GM18870 (cell line): Measurements from ENCODE around the gene MPDU1.
"Not testable (repeated sequence)": the region's sequence is repeated elsewhere in the genome, so short reads cannot be mapped to it uniquely, and the experiment has no call there.

ENCODE experiments used
- ATAC-seq: cut with Tn5 transposase; IDR thresholded peaks from one replicate; pipeline ENCODE4 v1.9.1; 2021; ENCODE audit warnings: moderate library complexity; ENCODE audit not compliant: unreplicated experiment

The MPDU1 gene

GRCh38 chr17:7580604-7581575 lies 2.8 kb upstream of the MPDU1 start:
- ATAC-seq = no peak

GRCh38 chr17:7582396-7583252 lies 1.0 kb upstream of the MPDU1 start:
- ATAC-seq = no peak

GRCh38 chr17:7586673-7587419 lies 3.2 kb downstream of the MPDU1 start:
- no peak for ATAC-seq

- ATAC-seq = no peak
Observed at GRCh38 chr17:7587420-7588151, 3.9 kb downstream of the MPDU1 start.

GRCh38 chr17:7588553-7589203 lies 5.0 kb downstream of the MPDU1 start:
- ATAC-seq = no peak

GRCh38 chr17:7589204-7589868 lies 5.7 kb downstream of the MPDU1 start:
- no peak for ATAC-seq

GRCh38 chr17:7589891-7590691 lies 6.4 kb downstream of the MPDU1 start, which contains the start of gene SOX15:
Gene SOX15, minus strand, starts transcription at chr17:7590094. Its CDS starts 418 bp downstream, at chr17:7589676.
- ATAC-seq = no peak

GRCh38 chr17:7590743-7591142 lies 7.1 kb downstream of the MPDU1 start:
- ATAC-seq = no peak

GRCh38 chr17:7591596-7591995 lies 7.9 kb downstream of the MPDU1 start:
- ATAC-seq = no peak

GRCh38 chr17:7592422-7593021 lies 8.9 kb downstream of the MPDU1 start:
- ATAC-seq = no peak

- no peak for ATAC-seq
Observed at GRCh38 chr17:7593296-7593695, 9.6 kb downstream of the MPDU1 start.

- not testable (repeated sequence) for ATAC-seq
Observed at GRCh38 chr17:7597561-7597960, 13.9 kb downstream of the MPDU1 start.

GRCh38 chr17:7606280-7606679 lies 22.6 kb downstream of the MPDU1 start:
- no peak for ATAC-seq

- no peak for ATAC-seq
Observed at GRCh38 chr17:7610641-7611040, 27.0 kb downstream of the MPDU1 start.

- no peak for ATAC-seq
Observed at GRCh38 chr17:7611635-7612293, 28.1 kb downstream of the MPDU1 start.

GRCh38 chr17:7612294-7612640 lies 28.6 kb downstream of the MPDU1 start:
- no peak for ATAC-seq

GRCh38 chr17:7613769-7614424 lies 30.2 kb downstream of the MPDU1 start:
- no peak for ATAC-seq
